GM21447 (cell line): ENCODE measurements around the gene MBP.

Experiments used
- ATAC-seq: cut with Tn5 transposase; IDR thresholded peaks from one replicate; pipeline ENCODE4 v1.9.1; 2021; ENCODE audit not compliant: unreplicated experiment

MBP gene

GRCh38 chr18:77132369-77133050 is at the start of gene MBP:
TSS of gene MBP (minus strand) at chr18:77132783. CDS start at chr18:77105261, 27,522 bp downstream.
- peak; percentile 50 for ATAC-seq

DNA sequence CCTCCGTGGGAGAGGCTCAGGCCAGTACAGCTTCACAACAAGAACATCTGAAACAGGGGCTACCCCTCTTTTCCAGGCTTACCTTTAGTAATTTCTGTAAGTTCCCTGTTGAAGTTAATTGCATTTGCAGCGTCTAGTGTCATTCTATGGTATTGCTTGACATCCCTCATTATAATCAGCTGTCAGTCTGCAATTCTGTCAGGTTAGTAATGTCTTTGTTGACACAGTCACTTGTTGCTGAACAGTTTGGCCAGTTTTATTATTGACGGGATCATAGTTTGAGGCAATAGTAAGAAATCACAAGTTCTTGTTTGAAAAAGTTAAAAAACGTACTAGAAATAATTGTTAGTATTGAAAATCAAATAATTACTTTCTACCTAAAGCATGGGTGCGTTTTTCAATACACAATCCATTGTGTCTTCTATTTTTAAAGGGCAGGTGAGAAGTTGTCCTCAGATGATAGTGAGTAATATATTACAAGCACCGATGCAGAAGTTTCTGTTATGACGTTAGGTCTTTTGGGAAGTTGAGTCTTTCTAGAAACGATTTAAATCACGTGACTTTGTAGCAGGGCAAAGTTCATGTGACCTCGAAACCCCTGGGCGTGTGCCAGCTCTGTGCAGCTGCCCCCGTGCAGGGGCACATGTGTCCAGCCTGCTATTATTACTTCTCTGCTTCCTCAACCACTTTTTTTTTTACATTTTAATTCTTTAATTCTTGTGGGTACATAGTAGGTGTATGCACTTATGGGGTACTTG is 49.5 kb upstream of the MBP start:
- ATAC-seq = no peak

GRCh38 chr18:77178559-77178958 is 46.0 kb upstream of the MBP start:
- ATAC-seq = no peak

DNA sequence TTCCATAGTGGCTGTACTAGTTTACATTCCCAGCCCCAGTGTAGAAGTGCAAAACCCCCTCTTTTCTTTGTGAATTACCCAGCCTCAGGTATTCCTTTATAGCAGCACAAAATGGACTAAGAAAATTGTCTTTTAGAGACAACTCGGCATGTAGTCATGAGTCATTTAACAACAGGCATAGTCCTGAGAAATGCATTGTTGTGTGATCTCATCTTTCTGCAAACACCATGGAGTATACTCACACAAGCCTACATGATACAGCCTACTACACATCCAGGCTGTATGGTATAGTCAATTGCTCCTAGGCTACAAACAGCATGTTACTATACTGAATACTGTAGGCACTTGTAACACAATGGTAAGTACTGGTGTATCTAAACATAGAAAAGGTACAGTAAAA is 44.4 kb upstream of the MBP start:
- ATAC-seq = no peak

- ATAC-seq = no peak
Measured at GRCh38 chr18:77173275-77174030, 40.9 kb upstream of the MBP start.

DNA sequence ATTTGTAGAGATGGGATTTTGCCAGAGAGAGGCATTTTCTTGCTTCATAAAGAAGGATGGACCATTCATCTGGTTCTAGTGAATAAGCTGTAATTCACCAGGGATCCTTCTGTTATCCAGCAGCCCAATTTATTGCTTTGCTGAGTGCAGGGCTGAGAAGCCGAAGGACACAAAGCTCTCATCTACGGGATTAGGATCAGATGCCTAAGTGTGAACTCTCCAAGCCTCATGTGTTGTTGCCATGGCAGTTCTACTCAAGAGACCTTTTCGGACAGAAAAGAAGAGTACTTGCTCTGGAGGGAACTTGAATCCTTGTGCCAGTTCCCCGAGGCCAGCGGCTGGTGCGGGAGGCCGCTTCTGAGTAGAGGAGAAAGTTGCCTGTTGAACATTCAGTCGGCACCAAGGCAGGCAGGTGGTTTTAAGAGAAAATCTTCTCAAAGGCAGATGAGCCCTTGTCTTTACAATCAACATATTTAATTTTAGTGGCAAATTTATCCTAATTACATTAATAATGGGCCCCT is 38.4 kb upstream of the MBP start:
- no peak for ATAC-seq

GRCh38 chr18:77168811-77169311 is 36.3 kb upstream of the MBP start:
- ATAC-seq = no peak

GRCh38 chr18:77167251-77167650 is 34.7 kb upstream of the MBP start:
- no peak for ATAC-seq

DNA sequence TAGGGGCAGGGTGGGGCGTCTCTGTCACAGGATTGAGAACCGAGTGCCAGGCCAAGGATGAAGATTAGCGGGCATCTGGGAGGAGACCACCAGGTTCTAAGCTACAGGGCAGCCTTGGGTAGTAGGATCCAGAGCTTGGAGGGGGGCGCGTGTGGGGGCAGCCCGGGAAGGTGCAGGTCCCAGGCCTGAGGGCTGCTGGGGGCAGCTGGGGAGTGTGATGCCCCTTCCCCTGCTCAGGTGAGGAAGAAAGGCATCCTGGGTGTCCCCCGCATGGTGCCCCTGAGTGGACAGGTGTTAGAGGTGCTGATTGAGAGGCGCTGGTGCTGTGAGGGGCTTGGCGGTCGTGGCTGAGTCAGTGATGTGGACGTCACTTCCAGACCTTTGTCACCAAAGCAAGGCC is 33.9 kb upstream of the MBP start:
- no peak for ATAC-seq

DNA sequence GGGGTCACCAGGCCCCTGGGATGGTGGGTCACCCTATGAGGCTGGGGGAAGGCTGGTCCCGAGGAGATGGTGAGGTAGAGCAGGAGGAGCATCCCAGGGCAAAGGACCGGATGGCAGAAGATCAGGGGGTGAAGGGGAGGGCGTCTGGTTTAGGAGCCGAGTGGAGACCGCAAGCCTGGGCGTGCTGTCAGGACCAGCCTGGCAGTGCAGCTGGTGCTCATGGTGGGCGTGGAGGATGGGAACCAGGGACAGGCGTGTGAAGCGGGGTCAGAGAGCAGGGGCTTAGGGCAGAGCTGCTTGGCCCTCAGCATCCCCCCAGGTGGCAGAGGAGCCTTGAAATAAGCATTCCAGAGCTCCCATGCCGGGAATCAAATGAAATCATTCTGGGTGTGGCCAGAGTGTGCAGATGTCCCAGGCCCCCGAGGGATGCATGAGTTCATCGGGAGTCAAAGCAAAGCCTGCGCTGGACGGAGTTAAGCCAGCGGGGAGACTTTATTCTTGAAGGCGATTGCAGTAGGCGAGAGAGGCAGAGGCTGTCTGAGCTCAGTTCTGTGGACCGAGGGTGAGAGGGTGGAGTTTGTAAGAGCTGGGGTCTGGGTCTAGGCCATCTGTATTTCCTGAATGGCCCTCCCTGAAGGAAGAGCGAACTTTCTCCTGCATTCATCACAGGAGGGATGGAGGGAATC is 33.1 kb upstream of the MBP start:
- ATAC-seq = no peak

GRCh38 chr18:77164763-77165485 is 32.3 kb upstream of the MBP start:
- no peak for ATAC-seq

GRCh38 chr18:77164026-77164425 is 31.4 kb upstream of the MBP start:
- no peak for ATAC-seq

DNA sequence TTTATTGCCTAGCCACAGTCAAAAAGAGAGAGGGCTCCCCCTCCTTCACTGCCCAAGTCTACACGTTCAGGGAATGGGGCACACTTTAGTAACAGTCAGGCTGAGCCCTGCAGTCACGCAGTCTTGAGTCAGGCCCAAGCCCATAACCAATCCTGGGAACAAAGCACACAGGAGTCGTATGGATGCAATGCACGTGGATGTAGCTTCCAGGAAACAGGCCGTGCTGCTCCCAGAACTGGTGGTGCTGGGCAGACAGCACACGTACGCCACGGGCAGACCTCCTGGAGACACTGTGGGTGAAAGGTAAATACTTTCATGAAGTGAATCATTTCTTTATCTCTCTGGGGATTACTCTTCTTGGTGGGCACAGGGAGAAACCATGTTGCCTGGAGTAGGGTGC is 30.0 kb upstream of the MBP start:
- ATAC-seq = no peak

DNA sequence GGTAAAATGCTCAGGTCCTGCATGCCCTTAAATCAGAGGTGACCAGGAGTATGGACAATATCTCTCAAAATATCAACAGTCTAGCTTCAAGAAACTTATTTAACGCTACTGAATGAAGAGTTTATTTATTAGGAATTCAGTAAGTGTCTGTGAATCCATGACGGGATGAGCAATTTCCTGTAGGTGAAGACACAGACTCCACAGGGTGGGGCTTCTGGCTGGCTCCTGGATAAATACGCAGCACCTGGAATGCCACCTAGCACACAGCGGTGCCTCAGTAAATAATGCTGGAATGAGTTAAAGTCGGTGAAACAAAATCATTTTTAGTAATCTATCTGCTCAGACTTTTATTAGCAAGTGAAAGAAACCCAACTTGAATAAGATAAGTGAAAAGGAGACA is 29.4 kb upstream of the MBP start:
- ATAC-seq = no peak

- no peak for ATAC-seq
Measured at GRCh38 chr18:77161383-77161782, 28.8 kb upstream of the MBP start.

DNA sequence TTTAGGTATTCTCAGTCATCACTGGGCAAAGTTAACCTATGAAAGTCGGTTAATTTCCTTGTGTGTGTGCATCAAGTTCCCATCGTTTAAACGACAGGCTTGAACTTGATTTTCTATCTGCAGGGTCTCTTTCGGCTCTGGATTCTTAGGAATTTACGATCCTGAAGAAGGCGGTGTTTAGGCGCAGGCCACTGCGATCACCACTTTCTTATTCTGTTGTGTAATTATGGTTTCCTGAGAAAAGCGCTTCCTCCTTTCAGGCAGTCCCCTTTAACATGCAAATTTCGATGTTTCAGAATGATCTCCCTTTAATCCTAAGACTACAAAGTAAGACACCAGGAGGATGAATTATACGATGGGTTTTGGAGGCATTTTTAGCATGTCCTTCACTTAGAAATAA is 27.9 kb upstream of the MBP start:
- no peak for ATAC-seq

DNA sequence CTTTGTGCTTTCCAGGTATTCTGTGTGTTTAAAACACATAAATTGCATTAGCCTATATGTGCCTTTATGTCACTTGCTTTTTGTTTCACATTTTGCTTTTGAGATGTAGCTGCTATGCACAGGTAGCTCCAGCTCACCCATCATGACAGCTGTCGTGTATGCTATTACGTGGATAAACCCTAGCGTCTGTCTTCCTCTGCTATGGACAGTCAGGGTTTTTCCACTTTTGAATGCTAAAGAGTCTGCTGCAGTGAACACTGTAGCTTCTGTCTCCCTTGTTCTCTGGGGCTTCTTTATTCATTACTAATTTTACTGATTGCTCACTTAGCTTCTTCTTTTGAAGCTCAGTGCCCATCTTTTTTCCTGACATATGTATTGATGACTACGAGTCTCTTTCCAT is 24.7 kb upstream of the MBP start:
- ATAC-seq = no peak

DNA sequence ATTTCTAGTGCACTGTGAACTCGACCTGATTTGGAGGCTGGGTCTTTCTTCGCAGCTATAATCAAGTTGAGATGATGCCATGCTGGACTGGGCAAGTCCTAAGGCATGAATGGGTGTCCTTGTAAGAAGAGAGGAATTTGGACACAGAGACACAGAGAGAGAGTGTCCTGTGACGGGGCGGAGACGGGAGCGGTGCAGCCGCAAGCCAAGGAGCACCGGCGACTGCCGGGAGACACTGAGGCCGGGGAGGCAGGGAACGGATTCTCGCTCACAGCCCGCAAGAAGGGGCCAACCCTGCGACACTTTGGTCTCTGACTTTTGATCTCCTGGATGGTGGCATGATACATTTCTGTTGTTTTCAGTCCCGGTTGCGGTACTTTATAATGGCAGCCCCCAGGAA is 22.4 kb upstream of the MBP start:
- ATAC-seq = no peak

- ATAC-seq = no peak
Measured at GRCh38 chr18:77153404-77153803, 20.8 kb upstream of the MBP start.

- ATAC-seq = no peak
Measured at GRCh38 chr18:77151772-77152520, 19.4 kb upstream of the MBP start.
